Stomach (tissue), 9 donors: Measurements from ENCODE around the gene TC2N. TPM values are rescaled to one million over a fixed set of nuclear protein-coding genes. Genes with fewer than 3 reads are reported as not detected.
"Not testable (repeated sequence)": the region's sequence is repeated elsewhere in the genome, so short reads cannot be mapped to it uniquely, and the experiment has no call there.

ENCODE experiments used
- DNase-seq, 2 donors: peaks; one replicate each; pipeline versions ENCODE4 v3.0.0 to v3.0.0-alpha.2; 2013 to 2019
- H3K27ac ChIP-seq, 5 donors: fragments of 200-600 bp in 4 of 5; sonication (generic) in 4 of 5; one replicate each; pipeline ENCODE4 v1.5.1; 2013 to 2019; ENCODE audit warnings: mild to moderate bottlenecking in 1 of 5, moderate library complexity in 1 of 5
- H3K27me3 ChIP-seq, 3 donors: fragments of 200-600 bp; sonication (generic); one replicate each; pipeline ENCODE4 v1.5.1; 2017 to 2019; ENCODE audit warnings: mixed run types in 1 of 3
- H3K36me3 ChIP-seq, 4 donors: fragments of 200-600 bp; sonication (generic); 1 replicate in 3 of 4; 2 replicates in 1 of 4; pipeline ENCODE4 v1.5.1; 2016 to 2019
- H3K4me1 ChIP-seq, 4 donors: fragments of 200-600 bp; sonication (generic); one replicate each; pipeline ENCODE4 v1.5.1; 2016 to 2019
- H3K4me3 ChIP-seq, 4 donors: fragments of 200-600 bp; sonication (generic) in 3 of 4; one replicate each; pipeline ENCODE4 v1.5.1; 2016 to 2019; ENCODE audit warnings: mild to moderate bottlenecking in 1 of 4
- H3K9me3 ChIP-seq, 4 donors: fragments of 200-600 bp; sonication (generic); one replicate each; pipeline ENCODE4 v1.5.1; 2016 to 2019
- EP300 ChIP-seq: sonication (generic); formaldehyde crosslinking; IDR thresholded peaks from one replicate; pipeline ENCODE4 v1.6.1; 2017; ENCODE audit warnings: antibody characterized with exemption
- POLR2A ChIP-seq, 4 donors: fragments of 450-650 bp; IDR thresholded peaks; one replicate each; pipeline ENCODE4 v1.6.1; 2016; ENCODE audit warnings: antibody characterized with exemption in 4 of 4, control low read depth in 2 of 4, mild to moderate bottlenecking in 1 of 4, moderate library complexity in 1 of 4
- POLR2AphosphoS5 ChIP-seq, 3 donors: sonication (generic); formaldehyde crosslinking; IDR thresholded peaks; one replicate each; pipeline ENCODE4 v1.6.1; 2016; ENCODE audit warnings: antibody characterized with exemption in 3 of 3
- WGBS, 5 donors: extraction: QIAGEN DNeasy Blood & Tissue Kit in 3 of 5; methylation state at CpG; one replicate each; pipeline versions ENCODE4 v1.1.5 to v1.1.7; 2013 to 2018; 5-methylcytosine and 5-hydroxymethylcytosine counted together
- intact Hi-C: fragments of 100-400 bp; cut with DNase I; formaldehyde crosslinking; loops from one replicate; pipeline ENCODE4 v1.15.1; 2023; ENCODE audit warnings: low total_unique reads
- polyA plus RNA-seq, 3 donors: library from polyadenylated mRNA; stranded (reverse); fragments of 200-250 nt; gene quantifications; one replicate each; pipeline ENCODE4 v1.2.3, GENCODE V29; 2013
- total RNA-seq, 5 donors: library from RNA; depleted of rRNA; stranded (reverse); fragments of >200 nt; gene quantifications; one replicate each; pipeline versions ENCODE4 v1.1.0 to v1.2.3, GENCODE V29; 2014 to 2016
- TF ChIP-seq, protein P1 (sequence below), 7 experiments: fragments of 450-650 bp in 4 of 7; fragments of 200-600 bp in 3 of 7; sonication (generic) in 3 of 7; IDR thresholded peaks; one replicate each; pipeline ENCODE4 v1.5.1; 2016 to 2019; ENCODE audit warnings: antibody characterized with exemption in 7 of 7, control low read depth in 2 of 7, mild to moderate bottlenecking in 1 of 7
- donor health status: healthy with polysubstance abuse.
- donor health status: Bipolar disorder and iron deficiency.
- donor health status: healthy.

The TC2N gene
- total and polyA plus RNA-seq, 8 donors = 15.6 to 162 (median 70.1) TPM

DNA sequence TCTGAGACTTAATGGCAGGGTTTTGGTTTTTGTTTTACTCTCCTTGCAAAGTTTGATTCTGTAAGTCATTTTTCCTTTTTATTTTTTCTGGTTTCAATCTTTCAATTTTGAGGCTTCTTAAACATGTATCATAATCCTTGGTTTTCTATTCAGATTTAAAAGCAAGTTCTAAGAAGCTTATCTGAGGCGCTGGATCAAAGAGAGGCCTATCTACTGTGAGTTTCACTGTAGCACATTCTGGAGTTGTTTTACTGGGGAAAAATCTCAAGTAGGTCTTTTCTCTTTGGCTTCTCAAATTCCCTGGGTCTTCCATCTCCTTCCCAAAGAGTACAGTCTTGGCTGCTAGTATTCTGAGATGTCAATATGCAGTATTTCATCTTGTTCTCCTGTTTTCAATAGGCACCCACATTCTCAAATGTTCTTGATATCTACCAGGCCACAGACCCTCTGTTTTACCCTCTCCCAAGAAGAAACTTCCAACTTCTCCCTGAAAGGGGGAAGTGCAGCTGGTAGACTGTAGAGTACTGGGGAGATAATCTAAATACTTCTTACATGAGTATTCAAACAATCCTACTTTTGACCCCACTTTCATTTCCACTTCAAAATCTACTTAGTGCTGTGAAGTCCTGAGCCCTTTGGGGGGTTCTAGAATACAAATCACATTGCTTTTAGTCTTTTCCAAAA is 124.6 kb downstream of the TC2N start:
- intact Hi-C loops = no loop called here
- TF ChIP-seq POLR2AphosphoS5 (IDR thresholded peaks at IDR 0.05) = no peak
- TF ChIP-seq, protein P1, sequence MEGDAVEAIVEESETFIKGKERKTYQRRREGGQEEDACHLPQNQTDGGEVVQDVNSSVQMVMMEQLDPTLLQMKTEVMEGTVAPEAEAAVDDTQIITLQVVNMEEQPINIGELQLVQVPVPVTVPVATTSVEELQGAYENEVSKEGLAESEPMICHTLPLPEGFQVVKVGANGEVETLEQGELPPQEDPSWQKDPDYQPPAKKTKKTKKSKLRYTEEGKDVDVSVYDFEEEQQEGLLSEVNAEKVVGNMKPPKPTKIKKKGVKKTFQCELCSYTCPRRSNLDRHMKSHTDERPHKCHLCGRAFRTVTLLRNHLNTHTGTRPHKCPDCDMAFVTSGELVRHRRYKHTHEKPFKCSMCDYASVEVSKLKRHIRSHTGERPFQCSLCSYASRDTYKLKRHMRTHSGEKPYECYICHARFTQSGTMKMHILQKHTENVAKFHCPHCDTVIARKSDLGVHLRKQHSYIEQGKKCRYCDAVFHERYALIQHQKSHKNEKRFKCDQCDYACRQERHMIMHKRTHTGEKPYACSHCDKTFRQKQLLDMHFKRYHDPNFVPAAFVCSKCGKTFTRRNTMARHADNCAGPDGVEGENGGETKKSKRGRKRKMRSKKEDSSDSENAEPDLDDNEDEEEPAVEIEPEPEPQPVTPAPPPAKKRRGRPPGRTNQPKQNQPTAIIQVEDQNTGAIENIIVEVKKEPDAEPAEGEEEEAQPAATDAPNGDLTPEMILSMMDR (IDR thresholded peaks at IDR 0.05) = no peak
- TF ChIP-seq EP300 = no peak
- no peak for TF ChIP-seq POLR2A (IDR thresholded peaks at IDR 0.05)
- Histone ChIP-seq H3K36me3 (no peaks in the 10 kb centered on the region), H3K4me1 (peaks cover 0 to 9% (median 7%) of the 10 kb centered on the region in 4 donors), H3K27me3 (no peaks in the 10 kb centered on the region), H3K27ac (peak overlapping the region in 4 of 5 donors; percentile 42 to 78 (median 66)), H3K4me3 (no peak overlapping the region), H3K9me3 (no peaks in the 10 kb centered on the region)
- WGBS, 5 donors = 37 to 79% (median 67%) methylated on average over 1 of the region's 1 CpG
- DNase-seq = peak in 1 of 2 donors; percentile 41

DNA sequence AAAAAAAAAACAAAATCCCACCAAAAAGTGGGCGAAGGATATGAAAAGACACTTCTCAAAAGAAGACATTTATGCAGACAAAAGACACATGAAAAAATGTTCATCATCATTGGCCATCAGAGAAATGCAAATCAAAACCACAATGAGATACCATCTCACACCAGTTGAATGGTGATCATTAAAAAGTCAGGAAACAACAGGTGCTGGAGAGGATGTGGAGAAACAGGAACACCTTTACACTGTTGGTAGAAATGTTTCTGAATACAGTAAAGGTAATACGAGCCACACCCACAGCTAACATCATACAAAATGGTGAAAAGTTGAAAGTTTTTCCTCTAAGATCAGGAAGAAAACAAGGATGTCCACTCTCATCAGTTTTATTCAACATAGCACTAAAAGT is 127.5 kb downstream of the TC2N start:
- H3K36me3 ChIP-seq, H3K9me3 ChIP-seq, DNase-seq, H3K27ac ChIP-seq, intact Hi-C loops, H3K4me3 ChIP-seq, H3K4me1 ChIP-seq, H3K27me3 ChIP-seq: not testable (repeated sequence)
- 91 to 100% (median 97%) methylated on average over 2 of the region's 2 CpGs for WGBS, 5 donors

DNA sequence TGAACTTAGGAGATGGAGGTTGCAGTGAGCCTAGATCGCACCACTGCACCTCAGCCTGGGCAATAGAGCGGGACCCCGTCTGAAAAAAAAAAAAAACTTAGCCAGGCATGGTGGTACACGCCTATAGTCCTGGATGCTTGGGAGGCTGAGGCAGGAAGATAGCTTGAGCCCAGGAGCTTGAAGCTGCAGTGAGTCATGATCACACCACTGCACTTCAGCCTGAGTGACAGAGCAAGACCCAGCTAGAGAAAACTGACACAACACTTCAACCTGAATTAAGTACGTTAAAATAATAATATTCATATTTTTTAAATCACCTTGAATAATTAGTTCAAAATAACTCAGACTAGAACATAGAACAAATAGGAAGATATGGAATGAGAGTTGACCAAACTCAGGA is 129.7 kb downstream of the TC2N start:
- DNase-seq = no peak
- Histone ChIP-seq H3K27ac (no peak overlapping the region), H3K4me1 (no peaks in the 10 kb centered on the region), H3K4me3 (no peak overlapping the region), H3K9me3 (no peaks in the 10 kb centered on the region), H3K36me3 (no peaks in the 10 kb centered on the region), H3K27me3 (no peaks in the 10 kb centered on the region)
- intact Hi-C loops = no loop called here
- TF ChIP-seq POLR2A (IDR thresholded peaks at IDR 0.05) (no peak), EP300 (no peak), POLR2AphosphoS5 (IDR thresholded peaks at IDR 0.05) (no peak)
- TF ChIP-seq, protein P1 (IDR thresholded peaks at IDR 0.05) = no peak
- 89 to 97% (median 95%) methylated on average over 5 of the region's 5 CpGs for WGBS, 5 donors

DNA sequence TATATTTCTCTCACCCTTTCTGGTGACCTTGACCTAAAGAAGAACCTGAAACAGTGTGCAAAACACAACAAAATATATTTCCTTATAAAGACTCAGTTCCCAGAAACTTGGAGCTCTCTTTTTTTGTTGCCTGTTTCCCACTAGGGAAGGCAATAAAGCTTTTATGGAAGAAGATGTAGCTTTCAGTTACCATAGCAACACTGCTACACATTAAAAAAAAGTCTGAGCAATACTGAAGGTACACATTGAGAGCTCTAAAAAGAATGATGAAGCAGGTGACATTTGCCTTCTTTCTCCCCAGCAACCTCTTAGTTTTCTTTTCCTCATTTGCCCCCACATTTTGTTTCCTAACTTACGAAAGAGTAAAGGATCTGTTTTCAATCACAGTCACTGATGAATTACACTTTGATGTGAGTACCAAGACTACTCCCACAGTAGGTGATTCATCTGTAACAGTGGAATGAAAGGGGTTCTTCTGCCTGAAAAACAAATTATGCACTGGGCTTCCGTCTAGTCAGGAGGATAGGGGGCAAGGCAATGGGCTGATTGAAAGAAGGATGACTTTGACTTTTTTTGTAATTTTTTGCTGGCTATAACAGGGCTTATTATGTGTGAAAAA is 134.4 kb downstream of the TC2N start:
- no peak overlapping the region for H3K27ac ChIP-seq
- intact Hi-C loops = no loop called here
- H3K27me3 ChIP-seq = no peaks in the 10 kb centered on the region
- WGBS, 5 donors = 41 to 66% (median 54%) methylated on average over 2 of the region's 2 CpGs
- DNase-seq = no peak
- TF ChIP-seq EP300 (no peak), POLR2A (IDR thresholded peaks at IDR 0.05) (no peak), POLR2AphosphoS5 (IDR thresholded peaks at IDR 0.05) (no peak)
- TF ChIP-seq, protein P1 (IDR thresholded peaks at IDR 0.05) = no peak
- H3K4me1 ChIP-seq = peaks cover 0 to 4% (median 0%) of the 10 kb centered on the region in 4 donors
- no peak overlapping the region for H3K4me3 ChIP-seq
- no peaks in the 10 kb centered on the region for H3K36me3 ChIP-seq
- no peaks in the 10 kb centered on the region for H3K9me3 ChIP-seq

DNA sequence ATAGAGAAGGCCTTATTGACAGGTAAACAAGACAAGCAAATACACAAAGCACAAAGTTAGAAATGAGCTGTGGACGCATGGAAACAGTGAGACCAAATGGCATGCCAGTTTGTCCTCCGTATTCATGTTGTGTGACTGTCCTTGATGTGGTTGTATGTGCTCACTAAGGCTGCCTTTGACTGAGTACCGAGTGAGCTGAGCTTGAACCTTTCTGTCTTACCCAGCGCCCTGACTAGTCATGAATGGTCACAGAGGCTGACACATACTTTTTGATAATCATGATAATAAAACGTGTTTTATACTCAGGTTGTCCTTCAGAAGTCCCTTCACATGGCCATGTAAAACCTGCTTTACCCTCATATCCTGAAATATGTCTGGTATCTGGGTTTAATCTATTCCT is 134.9 kb downstream of the TC2N start:
- Histone ChIP-seq H3K27me3 (no peaks in the 10 kb centered on the region), H3K27ac (no peak overlapping the region), H3K36me3 (no peaks in the 10 kb centered on the region), H3K9me3 (no peaks in the 10 kb centered on the region), H3K4me3 (no peak overlapping the region), H3K4me1 (peaks cover 0 to 4% (median 0%) of the 10 kb centered on the region in 4 donors)
- WGBS, 5 donors = 73 to 81% (median 78%) methylated on average over 5 of the region's 5 CpGs
- no peak for DNase-seq
- TF ChIP-seq POLR2A (IDR thresholded peaks at IDR 0.05) (no peak), POLR2AphosphoS5 (IDR thresholded peaks at IDR 0.05) (no peak), EP300 (no peak)
- TF ChIP-seq, protein P1 (IDR thresholded peaks at IDR 0.05) = no peak
- intact Hi-C loops = no loop called here
